Chondrocyte (in vitro differentiated cells): ENCODE data around the gene TMEM106B. TPM values are rescaled to one million over a fixed set of nuclear protein-coding genes. Genes with fewer than 3 reads are reported as not detected.
"Not testable (repeated sequence)": the region's sequence is repeated elsewhere in the genome, so short reads cannot be mapped to it uniquely, and the experiment has no call there.

Experiments used
- DNase-seq: peaks from one replicate; pipeline ENCODE4 v3.0.0; 2021; ENCODE audit warnings: mixed read lengths, low spot score
- H3K27ac Mint-ChIP-seq: one replicate; pipeline ENCODE4 v1.8.0; 2021; ENCODE audit warnings: mild to moderate bottlenecking, moderate library complexity, mixed read lengths; ENCODE audit not compliant: unreplicated experiment
- H3K27me3 Mint-ChIP-seq: 2 replicates; pipeline ENCODE4 v1.8.0; 2021; ENCODE audit warnings: low read depth, mixed read lengths
- H3K36me3 Mint-ChIP-seq: 2 replicates; pipeline ENCODE4 v1.8.0; 2021; ENCODE audit warnings: low read depth, mixed read lengths
- H3K4me1 Mint-ChIP-seq: 2 replicates; pipeline ENCODE4 v1.8.0; 2021; ENCODE audit warnings: low read depth, mild to moderate bottlenecking, mixed read lengths
- H3K4me3 Mint-ChIP-seq: one replicate; pipeline ENCODE4 v1.8.0; 2021; ENCODE audit warnings: mild to moderate bottlenecking, moderate library complexity, mixed read lengths; ENCODE audit not compliant: unreplicated experiment
- H3K9me3 Mint-ChIP-seq: 2 replicates; pipeline ENCODE4 v1.8.0; 2021; ENCODE audit warnings: low read depth, mixed read lengths
- long read RNA-seq: library from polyadenylated mRNA; stranded (forward); transcript quantifications from one replicate; pipeline ENCODE4 v2.0.0, GENCODE V29; 2021
- total RNA-seq: library from RNA; stranded (reverse); gene quantifications from 3 replicates; pipeline ENCODE4 v1.2.1, GENCODE V29; 2021
- TF ChIP-seq, protein P1 (sequence below): fragments of 200-600 bp; sonication (generic); IDR thresholded peaks from 2 replicates; pipeline ENCODE4 v1.5.0; 2021; ENCODE audit warnings: antibody characterized with exemption, mild to moderate bottlenecking, moderate library complexity

The TMEM106B gene
- 45.5 to 56.7 TPM (median 47.8 TPM) in 3 replicates for total RNA-seq
- long read RNA-seq, transcript TMEM106B-202 (8 exons, 2,126 nt), result major isoform, 49 of 56 reads
- long read RNA-seq, partial matches to known transcripts, result 1 of 56 reads
- long read RNA-seq, other reads (novel, unspliced or antisense), result 6 of 56 reads

DNA sequence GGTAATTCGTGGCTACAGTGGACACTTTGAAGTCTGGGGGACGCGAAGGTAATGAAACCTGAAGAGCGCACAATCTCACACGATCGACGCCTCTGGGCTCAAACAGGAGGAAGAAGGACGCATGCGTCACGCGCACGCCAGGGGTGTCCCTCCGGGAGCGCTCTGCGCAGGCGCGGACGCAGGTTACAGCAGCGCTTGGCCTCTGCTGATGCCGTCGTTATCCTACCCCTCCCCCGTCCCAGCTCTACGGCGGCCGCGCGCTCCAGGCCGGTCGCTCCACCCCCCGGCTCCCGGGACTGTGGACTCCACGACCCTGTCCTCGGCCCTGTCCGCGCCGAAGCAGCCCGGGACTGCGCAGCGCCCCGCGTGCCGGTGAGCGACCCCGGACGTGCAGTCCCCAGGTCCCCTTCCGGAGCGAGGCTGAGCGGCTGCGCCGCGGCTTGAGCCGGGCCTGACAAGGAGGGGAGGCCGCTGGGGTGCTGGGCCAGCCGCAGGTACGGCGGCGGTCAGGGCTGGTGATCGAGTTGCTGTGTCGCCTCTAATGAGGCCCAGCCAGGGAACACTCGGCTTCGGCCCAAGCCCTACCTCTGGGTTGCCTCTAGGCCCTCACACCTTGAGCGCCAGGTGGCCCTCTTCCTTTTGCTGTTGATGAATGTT lies at the start of gene TMEM106B:
TSS of gene TMEM106B (plus strand) at position 241 of the 657 bp plus-strand sequence. CDS start 3,517 bp downstream, outside the sequence.
- H3K9me3 Mint-ChIP-seq, result no peaks in the 10 kb centered on the region
- peaks cover 23% of the 10 kb centered on the region for H3K27me3 Mint-ChIP-seq
- TF ChIP-seq, protein P1, sequence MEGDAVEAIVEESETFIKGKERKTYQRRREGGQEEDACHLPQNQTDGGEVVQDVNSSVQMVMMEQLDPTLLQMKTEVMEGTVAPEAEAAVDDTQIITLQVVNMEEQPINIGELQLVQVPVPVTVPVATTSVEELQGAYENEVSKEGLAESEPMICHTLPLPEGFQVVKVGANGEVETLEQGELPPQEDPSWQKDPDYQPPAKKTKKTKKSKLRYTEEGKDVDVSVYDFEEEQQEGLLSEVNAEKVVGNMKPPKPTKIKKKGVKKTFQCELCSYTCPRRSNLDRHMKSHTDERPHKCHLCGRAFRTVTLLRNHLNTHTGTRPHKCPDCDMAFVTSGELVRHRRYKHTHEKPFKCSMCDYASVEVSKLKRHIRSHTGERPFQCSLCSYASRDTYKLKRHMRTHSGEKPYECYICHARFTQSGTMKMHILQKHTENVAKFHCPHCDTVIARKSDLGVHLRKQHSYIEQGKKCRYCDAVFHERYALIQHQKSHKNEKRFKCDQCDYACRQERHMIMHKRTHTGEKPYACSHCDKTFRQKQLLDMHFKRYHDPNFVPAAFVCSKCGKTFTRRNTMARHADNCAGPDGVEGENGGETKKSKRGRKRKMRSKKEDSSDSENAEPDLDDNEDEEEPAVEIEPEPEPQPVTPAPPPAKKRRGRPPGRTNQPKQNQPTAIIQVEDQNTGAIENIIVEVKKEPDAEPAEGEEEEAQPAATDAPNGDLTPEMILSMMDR, result peak; percentile 49
- peak within 1 kb of the TSS; percentile 96 for H3K27ac Mint-ChIP-seq
- peaks cover 4% of the 10 kb centered on the region for H3K36me3 Mint-ChIP-seq
- peaks cover 20% of the 10 kb centered on the region for H3K4me1 Mint-ChIP-seq
- H3K4me3 Mint-ChIP-seq, result peak within 1 kb of the TSS; percentile 92
- DNase-seq, result peak; percentile 99

DNA sequence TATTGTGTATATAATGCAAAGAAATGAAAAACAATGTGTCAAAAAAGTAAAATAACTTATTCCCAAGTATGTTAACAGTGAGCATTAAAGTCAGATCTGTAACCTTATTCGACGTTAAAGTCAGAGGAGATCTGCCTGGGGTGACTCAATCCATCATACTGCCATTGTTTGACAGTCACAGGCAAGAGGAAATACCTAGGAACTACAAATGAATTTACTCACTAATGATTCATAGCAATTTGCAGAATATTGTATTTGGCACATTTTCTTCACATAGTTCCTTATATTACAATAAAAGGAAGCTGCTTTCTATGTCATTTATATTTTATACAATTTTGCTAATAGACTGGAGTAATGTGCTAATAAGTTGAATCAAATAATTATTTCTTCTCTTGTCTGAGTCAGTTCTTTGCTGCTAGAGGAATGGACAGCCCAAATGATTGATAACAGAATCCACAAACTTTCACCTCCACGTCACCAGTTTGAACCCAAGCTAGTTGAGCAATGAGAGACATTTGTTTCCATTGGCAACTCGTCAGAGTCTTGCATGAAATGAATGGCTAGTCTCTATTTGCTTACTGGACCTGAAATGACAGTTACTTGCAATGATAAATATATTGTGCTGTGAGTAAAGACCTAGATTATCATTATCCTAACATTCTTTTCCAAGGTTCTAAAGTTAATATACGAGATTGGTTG lies 48.5 kb upstream of the TMEM106B start:
- Mint-ChIP-seq H3K36me3 (no peaks in the 10 kb centered on the region), H3K27me3 (no peaks in the 10 kb centered on the region), H3K27ac (no peak overlapping the region), H3K4me3 (no peak overlapping the region), H3K9me3 (peaks cover 20% of the 10 kb centered on the region), H3K4me1 (no peaks in the 10 kb centered on the region)
- TF ChIP-seq, protein P1, result no peak
- no peak for DNase-seq

DNA sequence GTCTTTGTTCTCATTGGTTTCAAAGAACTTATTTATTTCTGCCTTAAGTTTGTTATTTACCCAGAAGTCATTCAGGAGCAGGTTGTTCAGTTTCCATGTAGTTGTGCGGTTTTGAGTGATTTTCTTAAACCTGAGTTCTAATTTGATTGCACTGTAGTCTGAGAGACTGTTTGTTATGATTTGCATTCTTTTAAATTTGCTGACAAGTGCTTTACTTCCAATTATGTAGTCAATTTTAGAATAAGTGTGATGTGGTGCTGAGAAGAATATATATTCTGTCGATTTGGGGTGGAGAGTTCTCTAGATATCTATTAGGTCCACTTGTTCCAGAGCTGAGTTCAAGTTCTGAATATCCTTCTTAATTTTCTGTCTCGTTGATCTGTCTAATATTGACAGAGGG lies 43.0 kb upstream of the TMEM106B start:
- not testable (repeated sequence) for DNase-seq, H3K27me3 Mint-ChIP-seq, H3K36me3 Mint-ChIP-seq, H3K4me1 Mint-ChIP-seq, H3K27ac Mint-ChIP-seq, H3K4me3 Mint-ChIP-seq
- peaks cover 37% of the 10 kb centered on the region for H3K9me3 Mint-ChIP-seq

DNA sequence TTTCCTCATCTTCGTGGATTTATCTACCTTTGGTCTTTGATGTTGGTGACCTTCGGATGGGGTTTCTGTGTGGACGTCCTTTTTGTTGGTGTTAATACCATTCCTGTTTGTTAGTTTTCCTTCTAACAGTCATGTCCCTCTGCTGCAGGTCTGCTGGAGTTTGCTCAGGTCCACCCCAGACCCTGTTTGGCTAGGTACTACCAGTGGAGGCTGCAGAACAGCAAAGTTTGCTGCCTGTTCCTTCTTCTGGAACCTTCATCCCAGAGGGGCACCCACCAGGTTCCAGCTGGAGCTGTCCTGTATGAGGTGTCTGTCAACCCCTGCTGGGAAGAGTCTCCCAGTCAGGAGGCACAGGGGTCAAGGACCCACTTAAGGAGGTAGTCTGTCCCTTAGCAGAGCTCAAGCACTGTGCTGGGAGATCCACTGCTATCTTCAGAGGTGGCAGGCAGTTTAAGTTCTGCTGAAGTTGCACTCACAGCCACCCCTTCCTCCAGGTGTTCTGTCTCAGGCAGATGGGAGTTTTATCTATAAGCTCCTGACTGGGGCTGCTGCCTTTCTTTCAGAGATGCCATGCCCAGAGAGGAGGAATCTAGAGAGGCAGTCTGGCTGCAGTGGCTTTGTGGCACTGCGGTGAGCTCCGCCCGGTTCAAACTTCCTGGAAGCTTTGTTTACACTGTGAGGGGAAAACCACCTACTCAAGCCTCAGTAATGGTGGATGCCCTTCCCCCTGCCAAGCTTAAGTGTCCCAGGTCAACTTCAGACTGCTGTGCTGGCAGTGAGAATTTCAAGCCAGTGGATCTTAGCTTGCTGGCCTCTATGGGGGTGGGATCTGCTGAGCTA lies 40.9 kb upstream of the TMEM106B start:
- not testable (repeated sequence) for DNase-seq, H3K36me3 Mint-ChIP-seq, H3K4me3 Mint-ChIP-seq, H3K4me1 Mint-ChIP-seq, H3K27ac Mint-ChIP-seq
- Mint-ChIP-seq H3K27me3 (peaks cover 17% of the 10 kb centered on the region), H3K9me3 (peaks cover 37% of the 10 kb centered on the region)

DNA sequence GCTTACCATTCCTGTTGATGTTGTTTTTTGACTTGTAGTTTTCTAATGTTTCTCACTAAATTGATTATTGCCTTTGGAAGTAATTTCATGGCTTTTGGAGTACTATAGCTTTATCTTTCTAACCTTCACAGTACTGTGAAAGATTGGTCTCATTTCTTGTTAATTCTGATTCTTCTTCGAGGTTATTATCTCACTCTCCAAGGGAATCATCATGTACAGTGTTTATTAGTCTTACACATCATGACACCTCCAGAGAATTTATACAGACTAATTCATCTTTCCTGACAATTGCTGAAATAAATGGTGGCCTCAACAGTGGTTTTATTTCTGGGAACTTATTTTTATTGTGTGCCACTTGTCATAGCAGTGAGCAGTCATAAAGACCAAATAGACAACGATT lies 37.4 kb upstream of the TMEM106B start:
- no peak for DNase-seq
- H3K36me3 Mint-ChIP-seq, result no peaks in the 10 kb centered on the region
- peaks cover 17% of the 10 kb centered on the region for H3K27me3 Mint-ChIP-seq
- H3K27ac Mint-ChIP-seq, result no peak overlapping the region
- H3K4me1 Mint-ChIP-seq, result no peaks in the 10 kb centered on the region
- peaks cover 6% of the 10 kb centered on the region for H3K9me3 Mint-ChIP-seq
- TF ChIP-seq, protein P1, result no peak
- no peak overlapping the region for H3K4me3 Mint-ChIP-seq

DNA sequence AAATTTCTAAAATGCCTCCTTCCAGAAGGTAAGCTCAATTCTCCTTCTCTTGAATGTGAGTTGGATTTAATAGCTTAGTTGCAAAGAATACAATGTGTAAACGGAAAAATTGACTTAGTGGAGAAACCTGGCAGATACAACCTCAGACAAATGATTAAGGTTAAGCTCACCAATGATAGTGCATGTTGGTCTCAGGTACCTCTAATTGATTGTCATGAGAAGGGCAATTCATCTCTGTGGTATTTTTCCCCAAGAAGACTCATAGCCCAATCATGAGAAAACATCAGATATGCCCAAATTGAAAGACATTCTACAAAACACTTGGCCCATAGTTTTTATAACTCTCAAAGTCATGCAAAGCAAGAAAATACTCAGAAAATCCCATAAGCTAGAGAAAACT lies 36.2 kb upstream of the TMEM106B start:
- Mint-ChIP-seq H3K27me3 (peaks cover 19% of the 10 kb centered on the region), H3K27ac (no peak overlapping the region), H3K36me3 (no peaks in the 10 kb centered on the region), H3K9me3 (no peaks in the 10 kb centered on the region), H3K4me3 (no peak overlapping the region), H3K4me1 (no peaks in the 10 kb centered on the region)
- no peak for DNase-seq
- TF ChIP-seq, protein P1, result no peak
